Suppressor macrophage treated with lipopolysaccharide for 4 hours (primary cell): ENCODE data around the gene PBX1.

ENCODE experiments used
- DNase-seq: peaks from one replicate; pipeline ENCODE4 v3.0.0-alpha.2; 2020

The PBX1 gene

GRCh38 chr1:164790081-164790480, 231.1 kb downstream of the PBX1 start:
- no peak for DNase-seq

GRCh38 chr1:164792410-164793004, 233.5 kb downstream of the PBX1 start:
- DNase-seq = no peak

GRCh38 chr1:164794356-164794755, 235.4 kb downstream of the PBX1 start:
- DNase-seq = peak; percentile 26

GRCh38 chr1:164796916-164797315, 237.9 kb downstream of the PBX1 start:
- no peak for DNase-seq

GRCh38 chr1:164801246-164801731, 242.3 kb downstream of the PBX1 start:
- DNase-seq = no peak

- DNase-seq = no peak
Measured at GRCh38 chr1:164801791-164802502, 243.0 kb downstream of the PBX1 start.

GRCh38 chr1:164802529-164803282, 243.7 kb downstream of the PBX1 start:
- DNase-seq = no peak

- no peak for DNase-seq
Measured at GRCh38 chr1:164803366-164803765, 244.4 kb downstream of the PBX1 start.

- DNase-seq = no peak
Measured at GRCh38 chr1:164804366-164804765, 245.4 kb downstream of the PBX1 start.

- no peak for DNase-seq
Measured at GRCh38 chr1:164805399-164805798, 246.4 kb downstream of the PBX1 start.

- DNase-seq = no peak
Measured at GRCh38 chr1:164806531-164806930, 247.5 kb downstream of the PBX1 start.

GRCh38 chr1:164813776-164814175, 254.8 kb downstream of the PBX1 start:
- DNase-seq = no peak

- no peak for DNase-seq
Measured at GRCh38 chr1:164821648-164822047, 262.7 kb downstream of the PBX1 start.

- DNase-seq = no peak
Measured at GRCh38 chr1:164823486-164824279, 264.7 kb downstream of the PBX1 start.

GRCh38 chr1:164824542-164824941, 265.6 kb downstream of the PBX1 start:
- no peak for DNase-seq

- no peak for DNase-seq
Measured at GRCh38 chr1:164830628-164831027, 271.6 kb downstream of the PBX1 start.

GRCh38 chr1:164834641-164835040, 275.7 kb downstream of the PBX1 start:
- no peak for DNase-seq

- DNase-seq = no peak
Measured at GRCh38 chr1:164836614-164837018, 277.6 kb downstream of the PBX1 start.

GRCh38 chr1:164838786-164839185, 279.8 kb downstream of the PBX1 start:
- no peak for DNase-seq

- no peak for DNase-seq
Measured at GRCh38 chr1:164840936-164841335, 282.0 kb downstream of the PBX1 start.

GRCh38 chr1:164841702-164842465, 282.9 kb downstream of the PBX1 start:
- DNase-seq = no peak

GRCh38 chr1:164842870-164843269, 283.9 kb downstream of the PBX1 start:
- no peak for DNase-seq
